K562 (cell line): ENCODE data around the gene EPHB6. TPM values are rescaled to one million over a fixed set of nuclear protein-coding genes. Genes with fewer than 3 reads are reported as not detected.

Source experiments
- MGA ChIP-seq: fragments of 450-650 bp; IDR thresholded peaks from 2 replicates; pipeline ENCODE4 v1.6.1; 2016; ENCODE audit warnings: mild to moderate bottlenecking, moderate library complexity
- NR2C1 ChIP-seq, 2 experiments: fragments of 450-650 bp; IDR thresholded peaks; 2 replicates each; pipeline ENCODE4 v1.6.1; 2017; ENCODE audit warnings: mild to moderate bottlenecking in 2 of 2, antibody characterized with exemption in 1 of 2, inconsistent platforms in 1 of 2, missing compliant biosample characterization in 1 of 2, missing genetic modification characterization in 1 of 2
- polyA plus RNA-seq, 8 experiments: library from polyadenylated mRNA; depleted of rRNA in 4 of 8; stranded (reverse) in 5 of 8; unstranded in 3 of 8; fragments of >200 nt; fragmentation: Nextera tagmentation in 2 of 8; fragmentation: Illumina TruSeq in 1 of 8; extraction: Ambion mirVana in 2 of 8; extraction: Trizol in 1 of 8; gene quantifications; 2 replicates each; pipeline versions ENCODE4 v1.2.1 to v1.2.3, GENCODE V29; 2011 to 2014; ENCODE audit warnings: inconsistent platforms in 1 of 8, missing spikeins in 1 of 8
- total RNA-seq, 7 experiments: library from RNA; depleted of rRNA in 6 of 7; stranded (reverse); fragments of >200 nt in 6 of 7; fragmentation: Illumina TruSeq in 2 of 7; extraction: Trizol in 2 of 7; gene quantifications; 2 replicates each; pipeline versions ENCODE4 v1.2.1 to v1.2.3, GENCODE V29; 2011 to 2021; ENCODE audit warnings: low replicate concordance in 1 of 7

EPHB6 gene
- total and polyA plus RNA-seq, 9 of the 15 experiments (the other 6 are each of a cell fraction or from before 2014, with no cell fraction given): 1.4 to 123 (median 7.6) TPM

DNA sequence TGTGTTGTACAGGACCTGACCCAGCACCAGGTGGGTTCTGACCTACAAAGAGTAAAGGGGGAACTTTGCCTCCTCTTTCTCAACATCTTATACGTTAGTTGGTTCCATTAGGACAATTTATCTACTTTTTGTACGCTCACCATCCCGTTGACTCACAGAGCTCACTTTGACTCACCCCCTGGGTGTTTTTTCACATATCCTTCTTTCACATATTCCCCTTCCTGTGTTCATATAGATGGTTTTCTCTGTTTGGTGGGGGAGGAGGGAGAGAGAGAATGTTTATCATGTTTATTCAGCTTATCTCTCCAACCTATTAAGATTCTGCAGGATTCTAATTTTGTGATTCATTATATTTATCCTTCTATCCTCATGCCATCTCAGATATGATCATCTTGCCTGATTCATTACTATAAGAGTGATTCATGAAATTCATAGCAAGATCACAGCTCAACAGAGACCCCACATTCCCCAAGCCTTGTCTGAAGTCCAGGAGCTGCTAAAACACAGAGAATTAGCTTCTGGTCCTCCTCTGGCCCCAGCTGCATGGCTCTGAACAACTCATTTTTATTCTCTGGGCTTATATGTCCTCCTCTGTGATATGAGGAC is 46.9 kb upstream of the EPHB6 start (continued):
- TF ChIP-seq MGA (no peak), NR2C1 (IDR thresholded peaks at IDR 0.05) (no peak), NR2C1 (tag; IDR thresholded peaks at IDR 0.05) (no peak)
